HEK293 (cell line): ENCODE measurements around the gene VOPP1.

Experiments used
- CTCF ChIA-PET: fragments of 350-600 bp; formaldehyde crosslinking; extraction: SDS; loops from one replicate; lab custom pipeline; 2021; ENCODE audit warnings: antibody characterized with exemption; lab: Yijun Ruan, JAX
- POLR2A ChIA-PET: fragments of 300-600 bp; formaldehyde crosslinking; extraction: SDS; loops from one replicate; lab custom pipeline; 2020; ENCODE audit warnings: antibody characterized with exemption, inconsistent platforms; lab: Yijun Ruan, JAX
- H3K27ac ChIP-seq: fragments of 200-500 bp; sonication (Bioruptor generic); 2 replicates; pipeline ENCODE4 v1.5.1; 2014; ENCODE audit warnings: low read depth, low read length, control low read depth, inconsistent platforms; ENCODE audit errors: extremely low read depth
- H3K36me3 ChIP-seq, 2 experiments: fragments of 200-500 bp in 1 of 2; sonication (Bioruptor generic) in 1 of 2; 1 replicate in 1 of 2; 2 replicates in 1 of 2; pipeline ENCODE4 v1.5.1; 2014 to 2017; ENCODE audit warnings: inconsistent platforms in 2 of 2, low read length in 2 of 2; ENCODE audit not compliant: control insufficient read depth in 2 of 2, insufficient read depth in 1 of 2
- H3K4me1 ChIP-seq: fragments of 200-500 bp; sonication (Bioruptor generic); 2 replicates; pipeline ENCODE4 v1.5.1; 2014; ENCODE audit warnings: mild to moderate bottlenecking, low read length, inconsistent platforms; ENCODE audit not compliant: control insufficient read depth, insufficient read depth
- H3K4me3 ChIP-seq: 2 replicates; pipeline ENCODE4 v1.5.1; 2011; ENCODE audit warnings: low read depth, mild to moderate bottlenecking, control low read depth, low read length, moderate library complexity
- H3K9me3 ChIP-seq: fragments of 200-500 bp; sonication (Bioruptor generic); 2 replicates; pipeline ENCODE4 v1.5.1; 2014; ENCODE audit warnings: low read depth, low read length, inconsistent platforms; ENCODE audit not compliant: control insufficient read depth, insufficient read depth
- ATF2 ChIP-seq: fragments of 450-650 bp; formaldehyde crosslinking; IDR thresholded peaks from 2 replicates; pipeline ENCODE4 v1.5.1; 2016; ENCODE audit warnings: missing biosample characterization, missing genetic modification characterization, low read depth
- ELK4 ChIP-seq: IDR thresholded peaks from 2 replicates; pipeline ENCODE4 v1.6.1; 2011; ENCODE audit warnings: mild to moderate bottlenecking, low read depth, low read length, borderline replicate concordance
- GLI2 ChIP-seq: fragments of 450-650 bp; formaldehyde crosslinking; IDR thresholded peaks from 2 replicates; pipeline ENCODE4; 2017; ENCODE audit warnings: missing biosample characterization, missing genetic modification characterization, low read depth, borderline replicate concordance
- KLF16 ChIP-seq: fragments of 450-650 bp; formaldehyde crosslinking; IDR thresholded peaks from 2 replicates; pipeline ENCODE4 v1.5.1; 2017; ENCODE audit warnings: missing biosample characterization, missing genetic modification characterization
- PATZ1 ChIP-seq: fragments of 450-650 bp; formaldehyde crosslinking; IDR thresholded peaks from 2 replicates; pipeline ENCODE4 v1.5.1; 2016; ENCODE audit warnings: missing biosample characterization, missing genetic modification characterization
- ZNF184 ChIP-seq: fragments of 450-650 bp; IDR thresholded peaks from 2 replicates; pipeline ENCODE4 v1.5.1; 2018; ENCODE audit warnings: missing biosample characterization, mild to moderate bottlenecking, missing genetic modification characterization
- ZNF214 ChIP-seq: fragments of 450-650 bp; formaldehyde crosslinking; IDR thresholded peaks from 2 replicates; pipeline ENCODE4 v1.5.1; 2017; ENCODE audit warnings: missing biosample characterization, mild to moderate bottlenecking, missing genetic modification characterization, borderline replicate concordance
- ZNF26 ChIP-seq: fragments of 450-650 bp; formaldehyde crosslinking; IDR thresholded peaks from 2 replicates; pipeline ENCODE4 v1.5.1; 2016; ENCODE audit warnings: missing biosample characterization, missing genetic modification characterization
- ZNF292 ChIP-seq: fragments of 450-650 bp; formaldehyde crosslinking; IDR thresholded peaks from 2 replicates; pipeline ENCODE4 v1.5.1; 2016; ENCODE audit warnings: low read depth, missing biosample characterization, missing genetic modification characterization, borderline replicate concordance
- ZNF394 ChIP-seq: fragments of 450-650 bp; formaldehyde crosslinking; IDR thresholded peaks from 2 replicates; pipeline ENCODE4 v1.5.1; 2016; ENCODE audit warnings: missing biosample characterization, missing genetic modification characterization, mild to moderate bottlenecking, moderate library complexity, borderline replicate concordance
- ZNF510 ChIP-seq: fragments of 450-650 bp; formaldehyde crosslinking; IDR thresholded peaks from 2 replicates; pipeline ENCODE4 v1.5.1; 2018; ENCODE audit warnings: mild to moderate bottlenecking, missing genetic modification characterization, missing biosample characterization; ENCODE audit not compliant: insufficient replicate concordance
- ZNF660 ChIP-seq: fragments of 450-650 bp; IDR thresholded peaks from 2 replicates; pipeline ENCODE4 v1.5.1; 2018; ENCODE audit warnings: missing biosample characterization, mild to moderate bottlenecking, missing genetic modification characterization
- TF ChIP-seq, protein P1 (sequence below): fragments of 450-650 bp; formaldehyde crosslinking; IDR thresholded peaks from 2 replicates; pipeline ENCODE4 v1.5.1; 2017; ENCODE audit warnings: missing biosample characterization, mild to moderate bottlenecking, missing genetic modification characterization, moderate library complexity
- TF ChIP-seq, protein P2 (sequence below): fragments of 450-650 bp; formaldehyde crosslinking; IDR thresholded peaks from 2 replicates; pipeline ENCODE4 v1.5.1; 2017; ENCODE audit warnings: missing biosample characterization, missing genetic modification characterization

The VOPP1 gene

GRCh38 chr7:55509322-55509721 is 63.0 kb downstream of the VOPP1 start:
- ChIA-PET POLR2A (no interaction called here), CTCF (interaction anchor here (0.5 kb wide), 1 partner anchor 8 kb away, joined by 3 read pairs; no protein-coding TSS in a partner anchor)
- no peaks in the 10 kb centered on the region for H3K9me3 ChIP-seq
- no peak overlapping the region for H3K27ac ChIP-seq
- TF ChIP-seq, protein P1, sequence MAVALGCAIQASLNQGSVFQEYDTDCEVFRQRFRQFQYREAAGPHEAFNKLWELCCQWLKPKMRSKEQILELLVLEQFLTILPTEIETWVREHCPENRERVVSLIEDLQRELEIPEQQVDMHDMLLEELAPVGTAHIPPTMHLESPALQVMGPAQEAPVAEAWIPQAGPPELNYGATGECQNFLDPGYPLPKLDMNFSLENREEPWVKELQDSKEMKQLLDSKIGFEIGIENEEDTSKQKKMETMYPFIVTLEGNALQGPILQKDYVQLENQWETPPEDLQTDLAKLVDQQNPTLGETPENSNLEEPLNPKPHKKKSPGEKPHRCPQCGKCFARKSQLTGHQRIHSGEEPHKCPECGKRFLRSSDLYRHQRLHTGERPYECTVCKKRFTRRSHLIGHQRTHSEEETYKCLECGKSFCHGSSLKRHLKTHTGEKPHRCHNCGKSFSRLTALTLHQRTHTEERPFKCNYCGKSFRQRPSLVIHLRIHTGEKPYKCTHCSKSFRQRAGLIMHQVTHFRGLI, result no peak
- no peak for TF ChIP-seq ZNF660
- no peak for TF ChIP-seq ATF2 (tag by site-specific recombination)
- no peak for TF ChIP-seq GLI2 (tag by site-specific recombination)
- TF ChIP-seq ZNF26 (tag by site-specific recombination), result no peak
- no peak overlapping the region for H3K4me3 ChIP-seq
- no peaks in the 10 kb centered on the region; a peak in 1 of 3 replicates for H3K36me3 ChIP-seq
- H3K4me1 ChIP-seq, result no peaks in the 10 kb centered on the region

GRCh38 chr7:55508221-55509011 is 63.9 kb downstream of the VOPP1 start:
- ChIA-PET POLR2A (no interaction called here), CTCF (no interaction called here)
- Histone ChIP-seq H3K27ac (no peak overlapping the region), H3K9me3 (no peaks in the 10 kb centered on the region), H3K4me3 (no peak overlapping the region), H3K4me1 (no peaks in the 10 kb centered on the region), H3K36me3 (no peaks in the 10 kb centered on the region; a peak in 1 of 3 replicates)
- TF ChIP-seq PATZ1 (tag by site-specific recombination), result no peak
- TF ChIP-seq ZNF214 (tag by site-specific recombination), result no peak
- no peak for TF ChIP-seq ELK4
- TF ChIP-seq, protein P2, sequence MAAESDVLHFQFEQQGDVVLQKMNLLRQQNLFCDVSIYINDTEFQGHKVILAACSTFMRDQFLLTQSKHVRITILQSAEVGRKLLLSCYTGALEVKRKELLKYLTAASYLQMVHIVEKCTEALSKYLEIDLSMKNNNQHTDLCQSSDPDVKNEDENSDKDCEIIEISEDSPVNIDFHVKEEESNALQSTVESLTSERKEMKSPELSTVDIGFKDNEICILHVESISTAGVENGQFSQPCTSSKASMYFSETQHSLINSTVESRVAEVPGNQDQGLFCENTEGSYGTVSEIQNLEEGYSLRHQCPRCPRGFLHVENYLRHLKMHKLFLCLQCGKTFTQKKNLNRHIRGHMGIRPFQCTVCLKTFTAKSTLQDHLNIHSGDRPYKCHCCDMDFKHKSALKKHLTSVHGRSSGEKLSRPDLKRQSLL (tag by site-specific recombination), result no peak
- no peak for TF ChIP-seq ZNF292 (tag by site-specific recombination)
- TF ChIP-seq KLF16 (tag by site-specific recombination), result no peak
- TF ChIP-seq ZNF510 (tag by site-specific recombination), result no peak
- TF ChIP-seq ZNF184, result no peak
- no peak for TF ChIP-seq ZNF394 (tag by site-specific recombination)
